GM23248 (cell line): ENCODE data around the gene ERN1.

Source experiments
- EZH2 ChIP-seq: fragments of 200-600 bp; sonication (generic); IDR thresholded peaks from 2 replicates; pipeline ENCODE4 v1.6.1; 2018; ENCODE audit warnings: antibody characterized with exemption, mild to moderate bottlenecking; ENCODE audit not compliant: insufficient read depth, poor library complexity, severe bottlenecking
- EZH2phosphoT487 ChIP-seq: fragments of 200-600 bp; sonication (generic); IDR thresholded peaks from 2 replicates; pipeline ENCODE4 v1.6.1; 2018; ENCODE audit warnings: antibody characterized with exemption, moderate library complexity, mild to moderate bottlenecking, low read depth; ENCODE audit not compliant: insufficient read depth

GRCh38 chr17:64102627-64103390 lies 27.1 kb downstream of the ERN1 start:
- no peak for TF ChIP-seq EZH2
- TF ChIP-seq EZH2phosphoT487: no peak
